HG03045 (cell line): ENCODE results near the gene ZSWIM5.
"Not testable (repeated sequence)": the region's sequence is repeated elsewhere in the genome, so short reads cannot be mapped to it uniquely, and the experiment has no call there.

Source experiments
- ATAC-seq: cut with Tn5 transposase; IDR thresholded peaks from one replicate; pipeline ENCODE4 v1.9.1; 2021; ENCODE audit warnings: mild to moderate bottlenecking, moderate library complexity; ENCODE audit not compliant: unreplicated experiment

The ZSWIM5 gene

DNA sequence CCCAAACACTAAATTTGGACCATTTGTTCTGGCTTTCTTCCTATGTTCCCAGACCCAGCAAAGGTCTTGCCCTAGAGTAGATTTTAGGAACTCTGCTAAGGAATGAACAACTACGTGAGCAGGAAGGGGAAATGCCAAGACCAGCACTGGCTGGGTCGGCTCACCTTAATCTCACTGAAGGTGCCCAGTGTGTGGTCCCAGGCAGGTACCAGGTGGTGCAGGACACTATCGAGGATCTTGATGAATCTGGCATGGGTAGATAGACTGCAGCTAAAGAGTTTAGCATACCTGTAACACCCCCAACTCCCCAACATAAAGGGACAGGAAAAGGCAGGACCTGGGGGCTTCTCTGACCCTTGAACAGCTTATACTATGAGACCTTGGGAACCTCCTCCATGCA, 198.3 kb downstream of the ZSWIM5 start:
- ATAC-seq: no peak

GRCh38 chr1:45007311-45007710, 199.1 kb downstream of the ZSWIM5 start:
- no peak for ATAC-seq

DNA sequence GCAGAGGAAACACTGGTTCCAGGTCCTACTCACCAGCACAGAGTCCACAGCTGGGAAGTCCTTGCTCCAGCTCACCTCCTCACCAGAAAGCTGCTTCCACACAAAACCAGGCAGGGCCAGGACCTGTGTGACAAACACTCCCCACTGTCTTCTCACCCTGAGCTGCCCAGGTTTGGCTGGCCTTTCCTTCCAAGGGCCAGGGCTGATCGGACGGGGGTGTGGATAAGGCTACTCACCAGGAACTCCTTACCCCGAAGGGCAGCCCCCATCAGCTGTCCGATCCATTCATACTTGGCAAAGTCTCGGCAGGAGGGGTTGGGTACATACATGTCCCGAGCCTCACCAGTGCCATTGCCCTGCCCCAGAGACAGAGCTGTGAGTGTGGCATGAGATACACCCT, 200.6 kb downstream of the ZSWIM5 start:
- ATAC-seq: no peak

GRCh38 chr1:45004281-45004920, 202.0 kb downstream of the ZSWIM5 start:
- no peak for ATAC-seq

DNA sequence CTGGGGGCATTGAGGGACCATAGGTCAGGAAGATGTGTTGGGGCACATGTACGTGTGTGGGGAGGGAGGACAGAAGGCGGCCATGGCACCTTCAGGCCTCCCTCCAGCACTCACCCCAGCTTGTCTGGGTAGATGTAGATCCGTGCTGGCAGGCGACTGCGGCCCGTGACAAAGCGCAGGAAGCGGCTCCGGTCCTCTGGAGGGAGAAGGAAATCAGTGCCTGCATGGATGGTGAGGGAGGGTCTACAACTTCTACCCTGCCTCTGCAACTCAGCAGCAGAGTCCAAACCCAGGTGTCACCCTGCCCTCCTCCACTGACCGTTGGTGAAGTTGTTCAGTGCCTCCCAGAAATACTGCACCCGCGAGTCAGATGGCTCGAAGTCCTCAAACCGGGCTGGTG, 202.7 kb downstream of the ZSWIM5 start:
- ATAC-seq: no peak

- ATAC-seq: no peak
Observed at GRCh38 chr1:45002650-45003645, 203.5 kb downstream of the ZSWIM5 start.

- ATAC-seq: not testable (repeated sequence)
Observed at GRCh38 chr1:45001576-45001975, 204.8 kb downstream of the ZSWIM5 start.

DNA sequence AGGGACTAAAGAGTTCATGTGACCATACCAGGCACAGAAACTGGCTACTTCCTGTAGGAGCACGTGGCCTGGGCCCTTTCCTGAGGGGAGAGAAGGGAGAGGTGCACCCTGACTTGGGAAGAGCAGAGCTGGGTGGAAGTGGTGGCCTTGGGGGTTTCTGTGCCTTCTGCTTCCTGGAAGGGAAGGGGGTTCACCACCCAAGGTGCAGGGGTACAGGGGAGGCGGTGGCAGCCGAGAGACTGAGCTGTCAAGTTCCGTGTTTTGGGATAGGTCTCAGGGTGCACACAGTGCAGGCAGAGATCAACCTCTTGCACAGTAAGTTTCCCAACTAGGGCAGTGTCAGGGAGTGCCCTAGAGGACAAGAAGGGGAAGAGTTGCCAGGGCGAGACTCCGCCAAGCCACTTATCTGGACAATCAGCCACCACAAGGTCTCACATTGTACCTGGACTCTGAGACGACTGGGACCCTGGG, 205.4 kb downstream of the ZSWIM5 start:
- ATAC-seq: no peak

GRCh38 chr1:44999232-44999631, 207.2 kb downstream of the ZSWIM5 start:
- no peak for ATAC-seq

- no peak for ATAC-seq
Observed at GRCh38 chr1:44995467-44996238, 210.8 kb downstream of the ZSWIM5 start.

- no peak for ATAC-seq
Observed at GRCh38 chr1:44994309-44994898, 212.0 kb downstream of the ZSWIM5 start.

DNA sequence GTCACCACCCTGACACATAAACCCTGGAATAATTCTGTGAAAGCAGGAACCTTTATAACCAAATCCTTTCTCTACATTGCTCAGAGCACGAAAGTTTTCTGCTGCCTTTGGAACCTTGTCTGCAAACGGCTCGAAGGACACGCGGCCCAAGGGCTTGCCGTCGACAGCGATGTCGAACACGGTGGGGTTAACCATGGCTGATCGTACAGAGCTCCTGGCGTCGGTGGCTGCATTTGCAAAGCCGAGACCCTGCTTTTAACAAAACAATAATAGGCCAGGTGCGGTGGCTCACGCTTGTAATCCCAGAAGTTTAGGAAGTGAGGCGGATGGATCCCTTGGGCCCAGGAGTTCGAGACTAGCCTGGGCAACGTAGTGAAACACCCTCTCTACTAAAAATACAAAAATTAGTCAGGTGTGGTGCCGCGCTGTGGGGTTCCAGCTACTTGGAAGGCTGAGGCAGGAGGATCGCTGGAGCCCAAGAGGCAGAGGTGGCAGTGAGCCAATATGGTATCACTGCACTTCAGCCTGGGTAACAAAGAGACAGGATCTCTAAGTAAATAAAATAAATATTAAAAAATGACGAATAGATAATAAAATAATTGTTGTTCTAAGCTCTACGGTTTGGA, 217.8 kb downstream of the ZSWIM5 start:
- ATAC-seq: no peak

DNA sequence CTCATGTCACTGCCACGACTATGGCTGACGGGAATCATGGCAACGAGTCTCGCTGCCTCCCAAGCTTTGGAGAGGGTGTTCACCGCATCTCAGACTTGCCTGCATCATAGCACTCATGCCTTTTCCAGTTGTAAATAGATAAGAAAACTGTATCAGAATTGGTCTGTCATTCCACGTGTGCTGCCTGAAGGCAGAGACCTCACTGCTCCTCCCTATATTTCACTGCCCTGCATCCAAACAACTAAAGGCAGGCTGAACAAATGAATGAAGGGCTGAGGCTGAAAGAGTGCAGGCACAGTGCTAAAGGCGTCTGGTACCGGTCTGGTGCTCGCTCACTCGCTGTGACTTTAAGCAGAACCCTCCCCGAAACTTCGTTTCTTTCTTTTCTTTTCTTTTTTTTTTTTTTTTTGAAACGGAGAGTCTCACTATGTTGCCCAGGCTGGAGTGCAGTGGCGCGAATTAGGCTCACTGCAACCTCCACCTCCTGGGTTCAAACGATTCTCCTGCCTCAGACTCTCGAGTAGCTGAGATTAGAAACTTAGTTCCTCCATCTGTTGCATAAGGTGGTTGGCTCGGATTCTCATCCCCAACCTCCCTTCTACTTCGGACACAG, 220.6 kb downstream of the ZSWIM5 start:
- peak; percentile 8 for ATAC-seq

DNA sequence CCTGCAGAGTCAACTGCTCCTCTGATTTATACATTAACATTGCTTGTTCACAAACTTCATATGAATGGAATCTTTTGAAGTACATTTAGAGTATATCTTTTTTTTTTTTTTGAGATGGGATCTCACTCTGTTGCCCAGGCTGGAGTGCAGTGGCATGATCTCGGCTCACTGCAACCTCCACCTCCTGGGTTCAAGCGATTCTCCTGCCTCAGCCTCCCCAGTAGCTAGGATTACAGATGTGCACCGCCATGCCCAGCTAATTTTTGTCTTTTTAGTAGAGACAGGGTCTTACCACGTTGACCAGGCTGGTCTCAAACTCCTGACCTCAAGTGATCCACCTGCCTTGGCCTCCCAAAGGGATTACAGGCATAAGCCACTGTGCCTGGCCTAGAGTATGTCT, 229.0 kb downstream of the ZSWIM5 start:
- not testable (repeated sequence) for ATAC-seq

DNA sequence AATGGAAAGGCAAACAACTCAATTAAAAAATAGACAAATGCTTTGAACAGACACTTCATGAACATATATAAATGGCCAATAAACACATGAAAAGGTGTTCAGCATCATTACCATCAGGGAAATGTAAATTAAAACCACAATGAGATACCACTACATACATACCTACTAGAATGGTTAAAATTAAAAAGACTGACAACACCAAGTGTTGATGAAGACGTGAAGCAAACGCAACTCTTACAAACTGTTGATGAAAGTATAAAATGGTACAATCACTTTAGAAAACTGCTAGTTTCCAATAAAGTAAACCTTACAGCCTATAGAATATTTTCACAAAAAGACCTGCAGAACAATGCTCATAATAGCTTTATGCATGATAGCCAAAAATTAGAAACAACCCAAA, 230.2 kb downstream of the ZSWIM5 start:
- no peak for ATAC-seq

- ATAC-seq: no peak
Observed at GRCh38 chr1:44973645-44974044, 232.8 kb downstream of the ZSWIM5 start.

DNA sequence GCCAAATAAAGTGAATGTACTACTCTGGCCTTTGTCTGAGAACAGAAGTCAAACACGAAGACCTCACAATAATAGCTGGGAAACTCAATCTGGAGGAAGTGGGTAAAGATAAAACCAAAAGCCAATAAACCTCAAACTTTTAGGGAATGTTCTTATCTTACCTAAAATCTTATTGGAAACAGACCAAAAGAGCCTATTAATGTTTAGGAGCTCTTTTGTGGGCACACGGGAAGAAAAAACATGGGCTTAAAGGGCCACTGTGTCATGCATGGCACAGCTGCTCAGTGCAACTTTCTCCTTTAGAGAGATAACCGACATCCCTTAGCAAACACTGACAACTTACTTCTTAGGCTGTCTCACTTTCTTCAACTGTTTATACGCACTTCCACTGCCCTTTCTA, 236.1 kb downstream of the ZSWIM5 start:
- ATAC-seq: no peak
